Lung (tissue), 12 donors: ENCODE results near the gene ZPBP. TPM values are rescaled to one million over a fixed set of nuclear protein-coding genes. Genes with fewer than 3 reads are reported as not detected.

Experiments used
- ATAC-seq: fragments of 200-7000 bp; cut with Tn5 transposase; one replicate; pipeline ENCODE4 v1.9.1; 2020; ENCODE audit warnings: moderate number of reproducible peaks; ENCODE audit not compliant: insufficient read depth, low FRiP score
- DNase-seq, 3 donors: peaks; one replicate each; pipeline ENCODE4 v3.0.0-alpha.2; 2013 to 2017
- H3K27ac ChIP-seq, 2 donors: one replicate each; pipeline ENCODE4 v1.5.1; 2013; ENCODE audit warnings: mild to moderate bottlenecking in 2 of 2, moderate library complexity in 2 of 2, control low read depth in 1 of 2, inconsistent platforms in 1 of 2, low read depth in 1 of 2, low read length in 1 of 2
- H3K27me3 ChIP-seq, 3 donors: one replicate each; pipeline ENCODE4 v1.5.1; 2013; ENCODE audit warnings: low read length in 2 of 3; ENCODE audit not compliant: control insufficient read depth in 3 of 3, insufficient read depth in 3 of 3
- H3K36me3 ChIP-seq, 4 donors: one replicate each; pipeline ENCODE4 v1.5.1; 2013; ENCODE audit warnings: low read length in 4 of 4, mild to moderate bottlenecking in 1 of 4, moderate library complexity in 1 of 4; ENCODE audit not compliant: control insufficient read depth in 4 of 4, insufficient read depth in 4 of 4
- H3K4me1 ChIP-seq, 5 donors: one replicate each; pipeline ENCODE4 v1.5.1; 2013; ENCODE audit warnings: low read length in 5 of 5, mild to moderate bottlenecking in 2 of 5, moderate library complexity in 1 of 5; ENCODE audit not compliant: control insufficient read depth in 5 of 5, insufficient read depth in 5 of 5
- H3K4me3 ChIP-seq: one replicate; pipeline ENCODE4 v1.5.1; 2013; ENCODE audit warnings: mild to moderate bottlenecking, control low read depth, moderate library complexity
- H3K9ac ChIP-seq, 2 donors: one replicate each; pipeline ENCODE4 v1.5.1; 2013; ENCODE audit warnings: low read length in 2 of 2, control low read depth in 1 of 2; ENCODE audit not compliant: insufficient read depth in 1 of 2
- H3K9me3 ChIP-seq, 4 donors: one replicate each; pipeline ENCODE4 v1.5.1; 2013; ENCODE audit warnings: low read length in 3 of 4, mild to moderate bottlenecking in 1 of 4, moderate library complexity in 1 of 4; ENCODE audit not compliant: control insufficient read depth in 4 of 4, insufficient read depth in 3 of 4
- WGBS, 2 donors: extraction: QIAGEN DNeasy Blood & Tissue Kit; methylation state at CpG; one replicate each; pipeline ENCODE4 v1.1.7; 2013; 5-methylcytosine and 5-hydroxymethylcytosine counted together
- polyA plus RNA-seq, 2 donors: library from polyadenylated mRNA; stranded (reverse); fragments of 200-250 nt; gene quantifications; one replicate each; pipeline ENCODE4 v1.2.1, GENCODE V29; 2013
- total RNA-seq, 2 donors: library from RNA; depleted of rRNA in 1 of 2; stranded (reverse); fragments of >200 nt in 1 of 2; gene quantifications; one replicate each; pipeline ENCODE4 v1.2.1, GENCODE V29; 2014 to 2021
- TF ChIP-seq, protein P1 (sequence below): IDR thresholded peaks from 2 replicates; pipeline ENCODE4 v1.5.1; 2012; ENCODE audit warnings: mild to moderate bottlenecking; ENCODE audit errors: control extremely low read depth, extremely low read depth
- donor health status: control.
- donor health status: control.
- donor health status: Bipolar disorder and iron deficiency.
- donor health status: healthy.
- donor health status: DM: yes; HTN: yes; CAD: no.

The ZPBP gene
- total and polyA plus RNA-seq, 4 donors = 0.03 to 0.85 (median 0.25) TPM; not detected in 1

DNA sequence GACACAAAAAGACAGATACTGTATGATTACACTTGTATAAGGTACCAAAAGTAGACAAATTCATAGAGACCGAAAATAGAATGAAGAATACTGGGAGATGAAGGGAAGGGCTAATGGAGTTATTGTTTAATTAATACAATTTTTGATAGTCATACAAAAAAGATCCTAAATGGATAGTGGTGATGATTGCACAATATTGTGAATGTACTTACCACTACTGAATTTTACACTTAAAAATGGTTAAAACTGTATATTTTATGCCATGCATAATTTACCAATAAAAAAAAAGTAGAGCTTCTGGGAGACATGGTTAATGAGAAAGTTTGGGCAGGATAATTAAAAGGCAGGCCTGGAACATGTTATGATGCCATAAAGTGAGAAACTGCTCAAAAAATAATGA, 119.0 kb downstream of the ZPBP start:
- Histone ChIP-seq H3K4me3 (no peak overlapping the region), H3K9ac (no peak overlapping the region), H3K9me3 (no peaks in the 10 kb centered on the region), H3K36me3 (no peaks in the 10 kb centered on the region), H3K27ac (no peak overlapping the region), H3K4me1 (no peaks in the 10 kb centered on the region), H3K27me3 (no peaks in the 10 kb centered on the region)
- ATAC-seq (no peak), DNase-seq (no peak)
- 88 to 91% methylated on average over 1 of the region's 1 CpG for WGBS, 2 donors
- TF ChIP-seq, protein P1, sequence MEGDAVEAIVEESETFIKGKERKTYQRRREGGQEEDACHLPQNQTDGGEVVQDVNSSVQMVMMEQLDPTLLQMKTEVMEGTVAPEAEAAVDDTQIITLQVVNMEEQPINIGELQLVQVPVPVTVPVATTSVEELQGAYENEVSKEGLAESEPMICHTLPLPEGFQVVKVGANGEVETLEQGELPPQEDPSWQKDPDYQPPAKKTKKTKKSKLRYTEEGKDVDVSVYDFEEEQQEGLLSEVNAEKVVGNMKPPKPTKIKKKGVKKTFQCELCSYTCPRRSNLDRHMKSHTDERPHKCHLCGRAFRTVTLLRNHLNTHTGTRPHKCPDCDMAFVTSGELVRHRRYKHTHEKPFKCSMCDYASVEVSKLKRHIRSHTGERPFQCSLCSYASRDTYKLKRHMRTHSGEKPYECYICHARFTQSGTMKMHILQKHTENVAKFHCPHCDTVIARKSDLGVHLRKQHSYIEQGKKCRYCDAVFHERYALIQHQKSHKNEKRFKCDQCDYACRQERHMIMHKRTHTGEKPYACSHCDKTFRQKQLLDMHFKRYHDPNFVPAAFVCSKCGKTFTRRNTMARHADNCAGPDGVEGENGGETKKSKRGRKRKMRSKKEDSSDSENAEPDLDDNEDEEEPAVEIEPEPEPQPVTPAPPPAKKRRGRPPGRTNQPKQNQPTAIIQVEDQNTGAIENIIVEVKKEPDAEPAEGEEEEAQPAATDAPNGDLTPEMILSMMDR = no peak

DNA sequence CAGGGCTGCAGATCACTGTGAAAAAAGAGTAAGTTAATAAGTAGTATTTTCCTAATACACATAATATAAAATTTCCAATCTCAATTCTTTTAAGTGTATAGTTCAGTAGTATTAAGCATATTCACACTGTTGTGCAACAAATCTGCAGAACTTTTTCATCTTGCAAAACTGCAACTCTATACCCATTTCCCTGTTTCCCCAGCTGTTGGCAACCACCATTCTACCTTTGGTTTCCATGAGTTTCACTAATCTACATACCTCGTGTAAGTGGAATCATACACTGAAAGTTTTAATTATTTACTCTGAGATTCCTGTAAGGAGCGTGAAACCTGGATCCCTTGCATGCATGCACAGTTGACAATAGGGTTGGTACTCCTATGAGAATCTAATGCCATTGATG, 155.4 kb downstream of the ZPBP start:
- no peaks in the 10 kb centered on the region for H3K27me3 ChIP-seq
- no peaks in the 10 kb centered on the region for H3K36me3 ChIP-seq
- H3K4me3 ChIP-seq = no peak overlapping the region
- H3K9me3 ChIP-seq = peaks cover 0 to 3% (median under 1%) of the 10 kb centered on the region in 4 donors
- no peaks in the 10 kb centered on the region for H3K4me1 ChIP-seq
- ATAC-seq = no peak
- no peak for DNase-seq
- no peak overlapping the region for H3K9ac ChIP-seq
- TF ChIP-seq, protein P1 = no peak
- 83 to 95% methylated on average over 2 of the region's 2 CpGs for WGBS, 2 donors
- H3K27ac ChIP-seq = no peak overlapping the region

DNA sequence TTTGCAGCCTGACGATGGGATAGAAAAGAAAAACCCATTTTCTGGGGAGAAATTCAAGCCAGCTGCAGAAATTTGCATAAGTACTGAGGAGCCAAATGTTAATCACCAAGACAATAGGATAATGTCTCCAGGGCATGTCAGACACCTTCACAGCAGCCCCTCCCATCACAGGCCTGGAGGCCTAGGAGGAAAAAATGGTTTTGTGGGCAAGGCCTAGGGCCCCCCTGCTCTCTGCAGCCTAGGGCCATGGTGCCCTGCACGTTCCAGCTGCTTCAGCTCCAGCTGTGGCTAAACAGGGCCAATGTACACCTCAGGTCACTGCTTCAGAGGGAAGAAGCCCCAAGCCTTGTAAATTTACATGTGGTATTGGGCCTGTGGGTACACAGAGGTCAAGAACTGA, 161.4 kb downstream of the ZPBP start:
- no peak overlapping the region for H3K27ac ChIP-seq
- no peak overlapping the region for H3K9ac ChIP-seq
- ATAC-seq = no peak
- H3K4me1 ChIP-seq = no peaks in the 10 kb centered on the region
- no peaks in the 10 kb centered on the region for H3K27me3 ChIP-seq
- TF ChIP-seq, protein P1 = no peak
- H3K9me3 ChIP-seq = peaks cover 0 to 12% (median 0%) of the 10 kb centered on the region in 4 donors
- H3K4me3 ChIP-seq = no peak overlapping the region
- WGBS, 2 donors = 77 to 87% methylated on average over 2 of the region's 2 CpGs
- no peak for DNase-seq
- no peaks in the 10 kb centered on the region for H3K36me3 ChIP-seq

DNA sequence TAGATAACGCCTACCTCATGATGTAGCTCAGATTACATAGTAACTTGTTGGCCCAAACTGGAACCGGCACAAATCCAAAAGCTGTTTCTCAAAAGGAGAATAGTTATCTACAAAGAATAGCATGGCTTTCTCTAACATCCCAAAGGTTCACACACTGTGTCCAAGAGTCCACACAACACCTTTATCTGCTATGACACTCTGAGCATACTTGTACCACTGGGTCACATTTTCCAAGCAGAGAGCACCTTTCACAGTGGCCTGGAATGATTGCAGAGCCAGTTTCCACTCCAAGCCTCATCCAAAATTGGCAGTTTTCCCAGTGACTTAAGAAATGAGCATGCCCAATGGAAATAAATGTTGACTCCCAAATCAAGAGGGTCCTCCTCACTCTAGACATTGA, 164.3 kb downstream of the ZPBP start:
- no peak overlapping the region for H3K27ac ChIP-seq
- TF ChIP-seq, protein P1 = no peak
- no peaks in the 10 kb centered on the region for H3K27me3 ChIP-seq
- peaks cover 0 to 15% (median 0%) of the 10 kb centered on the region in 4 donors for H3K9me3 ChIP-seq
- no peak overlapping the region for H3K9ac ChIP-seq
- WGBS, 2 donors = 87 to 93% methylated on average over 2 of the region's 2 CpGs
- H3K4me3 ChIP-seq = no peak overlapping the region
- no peaks in the 10 kb centered on the region for H3K36me3 ChIP-seq
- H3K4me1 ChIP-seq = no peaks in the 10 kb centered on the region
- peak in 1 of 3 donors; percentile 7 for DNase-seq
- no peak for ATAC-seq
